D721Med (cell line): ENCODE data around the gene STAP2.
"Not testable (repeated sequence)": the region's sequence is repeated elsewhere in the genome, so short reads cannot be mapped to it uniquely, and the experiment has no call there.

Source experiments
- DNase-seq: peaks from one replicate; pipeline ENCODE4 v3.0.0; 2011; ENCODE audit warnings: low spot score; ENCODE audit not compliant: insufficient read length
- FAIRE-seq: peaks from 2 replicates; lab custom pipeline; 2011; peaks lifted over from hg19 to GRCh38; lab: Jason Lieb, UNC
- TF ChIP-seq, protein P1 (sequence below): IDR thresholded peaks from 2 replicates; pipeline ENCODE4 v1.5.1; 2012; ENCODE audit warnings: mild to moderate bottlenecking, control low read depth; ENCODE audit not compliant: insufficient read depth; ENCODE audit errors: missing control alignments

The STAP2 gene

DNA sequence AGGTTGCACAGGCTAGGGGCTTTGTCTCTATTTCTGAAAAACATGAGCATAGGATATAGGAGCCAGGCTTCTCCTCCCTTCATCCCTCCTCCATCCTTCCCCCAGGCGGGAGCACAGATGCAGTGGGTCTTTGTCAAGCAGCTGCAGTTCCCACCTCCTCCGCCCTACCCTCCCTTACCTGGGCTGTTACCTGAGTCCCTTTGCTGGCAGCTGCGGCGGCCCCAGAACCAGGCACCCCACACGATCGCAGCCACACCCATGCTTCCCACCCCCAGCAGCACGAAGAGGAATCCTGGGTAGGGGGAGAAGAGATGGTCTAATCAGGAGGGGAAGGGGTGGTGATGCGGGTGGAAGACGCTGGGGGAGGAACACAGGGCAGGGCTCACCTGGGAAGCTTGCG lies 44.2 kb downstream of the STAP2 start:
- DNase-seq = no peak
- TF ChIP-seq, protein P1, sequence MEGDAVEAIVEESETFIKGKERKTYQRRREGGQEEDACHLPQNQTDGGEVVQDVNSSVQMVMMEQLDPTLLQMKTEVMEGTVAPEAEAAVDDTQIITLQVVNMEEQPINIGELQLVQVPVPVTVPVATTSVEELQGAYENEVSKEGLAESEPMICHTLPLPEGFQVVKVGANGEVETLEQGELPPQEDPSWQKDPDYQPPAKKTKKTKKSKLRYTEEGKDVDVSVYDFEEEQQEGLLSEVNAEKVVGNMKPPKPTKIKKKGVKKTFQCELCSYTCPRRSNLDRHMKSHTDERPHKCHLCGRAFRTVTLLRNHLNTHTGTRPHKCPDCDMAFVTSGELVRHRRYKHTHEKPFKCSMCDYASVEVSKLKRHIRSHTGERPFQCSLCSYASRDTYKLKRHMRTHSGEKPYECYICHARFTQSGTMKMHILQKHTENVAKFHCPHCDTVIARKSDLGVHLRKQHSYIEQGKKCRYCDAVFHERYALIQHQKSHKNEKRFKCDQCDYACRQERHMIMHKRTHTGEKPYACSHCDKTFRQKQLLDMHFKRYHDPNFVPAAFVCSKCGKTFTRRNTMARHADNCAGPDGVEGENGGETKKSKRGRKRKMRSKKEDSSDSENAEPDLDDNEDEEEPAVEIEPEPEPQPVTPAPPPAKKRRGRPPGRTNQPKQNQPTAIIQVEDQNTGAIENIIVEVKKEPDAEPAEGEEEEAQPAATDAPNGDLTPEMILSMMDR = no peak
- FAIRE-seq = no peak

- TF ChIP-seq, protein P1 = no peak
- no peak for DNase-seq
- FAIRE-seq = no peak
These were observed 46.1 kb downstream of the STAP2 start for GRCh38 chr19:4292515-4292914.

- TF ChIP-seq, protein P1 = no peak
- DNase-seq = no peak
- FAIRE-seq = no peak
These were observed 47.4 kb downstream of the STAP2 start for GRCh38 chr19:4291184-4291732.

DNA sequence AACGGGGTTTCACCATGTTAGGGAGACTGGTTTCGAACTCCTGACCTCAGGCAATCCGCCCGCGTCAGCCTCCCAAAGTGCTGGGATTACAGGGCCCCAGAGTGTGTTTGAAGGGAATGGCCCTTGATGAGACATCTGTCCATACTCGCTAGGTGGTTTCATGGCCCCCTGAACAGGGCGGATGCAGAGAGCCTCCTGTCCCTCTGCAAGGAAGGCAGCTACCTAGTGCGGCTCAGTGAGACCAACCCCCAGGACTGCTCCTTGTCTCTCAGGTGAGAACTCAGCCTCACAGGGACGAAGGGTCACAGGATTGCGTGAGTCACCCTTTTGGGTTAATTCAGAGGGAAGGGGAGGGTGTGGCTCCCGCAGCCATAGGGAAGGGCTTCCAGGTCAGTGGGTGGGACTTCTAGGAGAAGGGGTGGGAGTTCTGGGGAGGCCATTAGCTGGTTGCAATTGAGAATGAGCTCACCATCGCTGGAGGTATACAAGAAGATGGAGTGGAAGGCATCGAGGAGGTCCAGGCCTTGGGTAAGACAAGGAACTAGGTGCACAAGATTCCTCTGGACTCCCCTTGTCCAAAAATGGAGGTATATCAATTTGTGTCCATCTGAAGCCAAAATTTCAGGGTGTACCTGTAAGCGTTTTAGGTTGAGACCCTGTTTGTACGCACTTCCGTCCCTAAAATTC lies 50.4 kb downstream of the STAP2 start:
- DNase-seq = no peak
- no peak for FAIRE-seq
- TF ChIP-seq, protein P1 = no peak

DNA sequence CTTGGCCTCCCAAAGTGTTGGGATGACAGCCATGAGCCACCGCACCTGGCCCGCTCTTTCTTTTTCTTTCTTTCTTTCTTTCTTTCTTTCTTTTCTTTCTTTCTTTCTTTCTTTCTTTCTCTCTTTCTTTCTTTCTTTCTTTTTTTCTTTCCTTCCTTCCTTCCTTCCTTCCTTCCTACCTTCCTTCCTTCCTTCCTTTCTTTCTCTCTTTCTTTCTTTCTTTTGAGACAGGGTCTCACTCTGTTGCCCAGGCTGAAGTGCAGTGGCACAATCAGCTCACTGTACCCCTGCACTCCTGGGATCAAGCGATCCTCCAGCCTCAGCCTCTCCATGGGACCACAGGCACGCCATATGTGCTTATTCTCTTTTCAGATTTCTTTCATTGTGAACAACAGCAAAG lies 52.5 kb downstream of the STAP2 start:
- FAIRE-seq, DNase-seq: not testable (repeated sequence)

- no peak for FAIRE-seq
- no peak for DNase-seq
- TF ChIP-seq, protein P1 = no peak
These were observed 53.7 kb downstream of the STAP2 start for GRCh38 chr19:4284974-4285373.

- TF ChIP-seq, protein P1 = no peak
- FAIRE-seq = no peak
- no peak for DNase-seq
These were observed 54.3 kb downstream of the STAP2 start for GRCh38 chr19:4284176-4284958.
